Breast epithelium (tissue), 4 donors: ENCODE data around the gene SSTR5. TPM values are rescaled to one million over a fixed set of nuclear protein-coding genes. Genes with fewer than 3 reads are reported as not detected.

Source experiments
- DNase-seq, 2 donors: peaks; one replicate each; pipeline ENCODE4 v3.0.0-alpha.2; 2019; ENCODE audit warnings: low spot score in 2 of 2
- H3K27ac ChIP-seq, 2 donors: fragments of 200-600 bp; sonication (generic) in 1 of 2; one replicate each; pipeline ENCODE4 v1.5.1; 2016 to 2019; ENCODE audit warnings: mild to moderate bottlenecking in 1 of 2
- H3K27me3 ChIP-seq, 2 donors: fragments of 200-600 bp; sonication (generic) in 1 of 2; one replicate each; pipeline versions ENCODE4 v1.5.1 to v1.6.0; 2017 to 2019; ENCODE audit warnings: control low read depth in 1 of 2, mild to moderate bottlenecking in 1 of 2
- H3K36me3 ChIP-seq: fragments of 200-600 bp; one replicate; pipeline ENCODE4 v1.5.1; 2019
- H3K4me1 ChIP-seq, 2 donors: fragments of 200-600 bp; sonication (generic); one replicate each; pipeline ENCODE4 v1.5.1; 2016 to 2019; ENCODE audit warnings: control low read depth in 1 of 2
- H3K4me3 ChIP-seq, 3 donors: fragments of 200-600 bp; sonication (generic); 1 replicate in 2 of 3; 2 replicates in 1 of 3; pipeline ENCODE4 v1.5.1; 2016 to 2019; ENCODE audit warnings: mild to moderate bottlenecking in 3 of 3, moderate library complexity in 2 of 3
- H3K9me3 ChIP-seq, 2 donors: fragments of 200-600 bp; sonication (generic) in 1 of 2; one replicate each; pipeline ENCODE4 v1.5.1; 2016 to 2019; ENCODE audit warnings: control low read depth in 1 of 2
- POLR2A ChIP-seq: fragments of 450-650 bp; IDR thresholded peaks from one replicate; pipeline ENCODE4 v1.6.1; 2016; ENCODE audit warnings: antibody characterized with exemption, mild to moderate bottlenecking, moderate library complexity
- POLR2AphosphoS5 ChIP-seq, 3 donors: sonication (generic); formaldehyde crosslinking; IDR thresholded peaks; one replicate each; pipeline ENCODE4 v1.6.1; 2017; ENCODE audit warnings: antibody characterized with exemption in 3 of 3
- intact Hi-C: fragments of 100-400 bp; cut with DNase I; formaldehyde crosslinking; loops from one replicate; pipeline ENCODE4 v1.15.1; 2023; ENCODE audit warnings: low total_unique reads
- total RNA-seq, 3 donors: library from RNA; depleted of rRNA; stranded (reverse); fragments of >200 nt; gene quantifications; one replicate each; pipeline ENCODE4 v1.1.0, GENCODE V29; 2016
- TF ChIP-seq, protein P1 (sequence below), 3 donors: fragments of 450-650 bp; IDR thresholded peaks; one replicate each; pipeline ENCODE4 v1.5.1; 2016 to 2017; ENCODE audit warnings: antibody characterized with exemption in 3 of 3, mild to moderate bottlenecking in 3 of 3, moderate library complexity in 3 of 3

The SSTR5 gene
- total RNA-seq, 3 donors from 2014 or later: not detected

DNA sequence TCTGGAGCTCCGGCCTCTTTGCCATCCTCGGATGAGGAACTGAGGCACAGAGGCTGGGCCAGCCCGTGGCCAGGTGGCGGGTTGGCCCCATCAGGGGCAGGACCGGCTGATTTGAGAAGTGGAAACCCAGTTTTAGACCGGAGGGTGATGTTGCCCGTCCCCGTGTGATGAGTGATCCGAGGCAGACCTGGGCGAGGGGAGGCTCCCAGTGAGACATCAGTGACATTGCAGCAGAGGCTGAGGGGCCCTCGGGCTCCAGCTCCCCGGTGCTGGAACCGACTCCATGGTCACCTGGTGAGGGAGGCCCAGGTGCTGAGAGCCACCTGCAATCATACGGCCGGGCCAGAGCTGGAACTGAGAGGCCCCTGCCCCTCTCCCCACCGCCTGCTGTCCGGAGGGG lies 53.5 kb downstream of the SSTR5 start:
- Histone ChIP-seq H3K36me3 (no peaks in the 10 kb centered on the region), H3K4me3 (no peak overlapping the region), H3K27ac (no peak overlapping the region), H3K27me3 (peaks cover 0 to 87% of the 10 kb centered on the region in 2 donors), H3K4me1 (no peaks in the 10 kb centered on the region), H3K9me3 (no peaks in the 10 kb centered on the region)
- no peak for TF ChIP-seq POLR2A
- TF ChIP-seq, protein P1, sequence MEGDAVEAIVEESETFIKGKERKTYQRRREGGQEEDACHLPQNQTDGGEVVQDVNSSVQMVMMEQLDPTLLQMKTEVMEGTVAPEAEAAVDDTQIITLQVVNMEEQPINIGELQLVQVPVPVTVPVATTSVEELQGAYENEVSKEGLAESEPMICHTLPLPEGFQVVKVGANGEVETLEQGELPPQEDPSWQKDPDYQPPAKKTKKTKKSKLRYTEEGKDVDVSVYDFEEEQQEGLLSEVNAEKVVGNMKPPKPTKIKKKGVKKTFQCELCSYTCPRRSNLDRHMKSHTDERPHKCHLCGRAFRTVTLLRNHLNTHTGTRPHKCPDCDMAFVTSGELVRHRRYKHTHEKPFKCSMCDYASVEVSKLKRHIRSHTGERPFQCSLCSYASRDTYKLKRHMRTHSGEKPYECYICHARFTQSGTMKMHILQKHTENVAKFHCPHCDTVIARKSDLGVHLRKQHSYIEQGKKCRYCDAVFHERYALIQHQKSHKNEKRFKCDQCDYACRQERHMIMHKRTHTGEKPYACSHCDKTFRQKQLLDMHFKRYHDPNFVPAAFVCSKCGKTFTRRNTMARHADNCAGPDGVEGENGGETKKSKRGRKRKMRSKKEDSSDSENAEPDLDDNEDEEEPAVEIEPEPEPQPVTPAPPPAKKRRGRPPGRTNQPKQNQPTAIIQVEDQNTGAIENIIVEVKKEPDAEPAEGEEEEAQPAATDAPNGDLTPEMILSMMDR (IDR thresholded peaks at IDR 0.05): no peak
- no peak for TF ChIP-seq POLR2AphosphoS5 (IDR thresholded peaks at IDR 0.05)
- intact Hi-C loops: no loop called here
- no peak for DNase-seq

- intact Hi-C loops: no loop called here
- Histone ChIP-seq H3K4me3 (no peak overlapping the region), H3K9me3 (no peaks in the 10 kb centered on the region), H3K27ac (no peak overlapping the region), H3K36me3 (no peaks in the 10 kb centered on the region), H3K27me3 (peaks cover 0 to 87% of the 10 kb centered on the region in 2 donors), H3K4me1 (no peaks in the 10 kb centered on the region)
- no peak for DNase-seq
- TF ChIP-seq POLR2AphosphoS5 (IDR thresholded peaks at IDR 0.05) (no peak), POLR2A (no peak)
- TF ChIP-seq, protein P1 (IDR thresholded peaks at IDR 0.05): no peak
Observed at GRCh38 chr16:1126586-1126985, 54.0 kb downstream of the SSTR5 start.

DNA sequence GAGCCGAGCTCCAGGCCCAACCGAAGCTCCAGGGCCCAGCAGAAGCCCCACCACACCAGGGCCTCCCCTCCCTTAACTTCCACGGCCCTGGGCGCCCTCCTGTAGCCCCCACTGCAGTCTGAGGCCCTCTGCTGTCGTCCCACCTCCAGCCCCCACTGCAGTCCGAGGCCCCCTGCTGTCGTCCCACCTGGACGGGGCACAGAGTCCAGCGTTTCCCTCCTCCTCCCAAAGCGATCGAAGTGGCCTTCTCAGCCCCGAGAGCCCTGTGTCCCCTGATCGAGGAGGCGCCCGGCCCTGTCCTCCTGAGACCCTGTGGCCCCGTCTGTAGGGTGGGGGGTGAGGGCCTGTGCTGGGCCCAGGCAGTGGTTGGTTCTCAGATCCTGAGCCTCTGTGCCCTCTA lies 54.6 kb downstream of the SSTR5 start:
- no peak overlapping the region for H3K4me3 ChIP-seq
- H3K27me3 ChIP-seq: peaks cover 0 to 88% of the 10 kb centered on the region in 2 donors
- TF ChIP-seq POLR2AphosphoS5 (IDR thresholded peaks at IDR 0.05) (no peak), POLR2A (no peak)
- H3K27ac ChIP-seq: no peak overlapping the region
- intact Hi-C loops: no loop called here
- no peaks in the 10 kb centered on the region for H3K9me3 ChIP-seq
- H3K4me1 ChIP-seq: no peaks in the 10 kb centered on the region
- no peak for DNase-seq
- no peaks in the 10 kb centered on the region for H3K36me3 ChIP-seq

DNA sequence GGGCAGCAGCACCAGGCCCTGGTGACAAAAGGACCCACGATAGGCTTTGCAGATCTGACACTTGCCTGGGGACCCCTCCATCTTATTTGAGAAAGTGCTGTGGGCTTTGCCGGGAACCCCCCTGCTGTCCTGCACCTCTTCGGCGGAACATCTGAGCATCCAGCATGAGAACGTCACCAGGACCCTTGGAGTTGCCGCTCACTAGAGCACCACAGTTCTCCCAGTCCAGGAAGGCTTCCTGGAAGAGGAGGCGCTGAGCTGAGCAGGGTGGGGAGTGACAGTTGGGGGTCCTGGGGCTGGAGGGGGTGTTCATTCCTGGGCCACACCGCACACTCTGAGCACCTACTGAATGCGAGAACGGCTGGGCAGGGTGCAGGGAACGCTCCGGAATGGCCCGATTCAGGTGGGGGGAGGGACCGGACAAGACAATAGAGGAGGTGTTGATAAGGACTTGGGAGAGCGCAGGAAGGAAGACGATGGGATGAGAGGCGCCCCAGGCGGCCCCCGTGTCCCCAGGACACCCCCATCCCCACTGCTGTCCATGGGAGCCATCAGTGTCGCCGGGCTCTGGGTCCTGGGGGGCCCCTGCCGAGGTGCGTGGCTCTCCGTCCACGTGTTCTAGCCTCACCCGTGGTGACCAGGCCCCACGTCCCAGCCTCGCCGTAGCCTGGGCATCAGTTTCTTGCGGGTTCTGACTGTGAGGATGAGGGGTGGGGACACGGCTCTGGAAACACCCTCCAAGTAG lies 55.6 kb downstream of the SSTR5 start:
- no peak for DNase-seq
- intact Hi-C loops: no loop called here

DNA sequence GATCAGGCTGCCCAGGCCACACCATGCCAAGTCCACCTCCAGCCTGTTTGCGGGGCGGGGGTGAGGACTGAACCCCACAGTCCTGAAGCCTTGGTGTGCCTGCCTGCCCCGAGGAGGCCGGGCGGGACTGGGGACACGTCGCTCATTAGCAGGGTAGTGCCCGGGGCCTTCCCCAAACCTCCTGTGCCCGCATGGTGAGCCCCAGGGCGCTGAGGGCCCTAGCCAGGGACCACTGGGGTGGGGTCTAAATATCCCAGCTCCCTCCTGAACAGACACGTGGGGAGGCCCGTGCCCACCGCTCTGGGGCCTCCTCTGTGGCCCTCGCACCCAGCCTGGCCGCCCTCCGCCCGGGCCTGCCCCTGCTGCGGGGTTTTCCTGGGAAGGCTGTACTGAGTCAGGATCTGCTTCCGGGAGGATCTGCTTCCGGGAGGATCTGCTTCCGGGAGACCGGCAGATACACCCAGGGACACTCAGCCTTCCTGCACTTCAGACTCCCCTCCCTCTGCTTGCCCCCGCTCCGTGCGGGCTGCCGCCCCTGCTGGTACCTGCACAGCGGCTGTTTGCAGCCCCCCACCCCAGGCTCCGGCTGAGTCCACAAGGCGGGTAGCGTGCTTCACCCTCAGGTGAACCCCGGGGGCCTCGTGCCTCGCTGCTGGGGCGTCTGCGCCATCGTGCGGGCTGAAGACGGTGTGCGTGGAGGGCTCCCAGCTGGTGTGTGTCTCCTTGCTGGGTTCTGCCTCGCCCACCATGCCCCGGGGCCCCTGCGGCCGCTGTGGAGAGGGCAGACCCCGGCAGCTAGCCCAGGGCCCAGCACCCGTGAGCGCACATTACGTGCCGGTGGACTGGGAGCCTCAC lies 56.8 kb downstream of the SSTR5 start:
- Histone ChIP-seq H3K27me3 (peaks cover 0 to 88% of the 10 kb centered on the region in 2 donors), H3K4me3 (no peak overlapping the region), H3K4me1 (no peaks in the 10 kb centered on the region), H3K36me3 (no peaks in the 10 kb centered on the region), H3K27ac (no peak overlapping the region), H3K9me3 (no peaks in the 10 kb centered on the region)
- intact Hi-C loops: no loop called here
- DNase-seq: no peak
- TF ChIP-seq POLR2AphosphoS5 (IDR thresholded peaks at IDR 0.05) (no peak), POLR2A (no peak)
- TF ChIP-seq, protein P1 (IDR thresholded peaks at IDR 0.05): no peak

More for the DNA sequence above, 55.6 kb downstream of the SSTR5 start:
- H3K27me3 ChIP-seq: peaks cover 0 to 88% of the 10 kb centered on the region in 2 donors
- no peaks in the 10 kb centered on the region for H3K36me3 ChIP-seq
- no peak for TF ChIP-seq POLR2A
- TF ChIP-seq, protein P1 (IDR thresholded peaks at IDR 0.05): no peak
- TF ChIP-seq POLR2AphosphoS5 (IDR thresholded peaks at IDR 0.05): no peak
- H3K27ac ChIP-seq: no peak overlapping the region
- no peaks in the 10 kb centered on the region for H3K9me3 ChIP-seq
- H3K4me3 ChIP-seq: no peak overlapping the region
- H3K4me1 ChIP-seq: no peaks in the 10 kb centered on the region
